Skeletal muscle satellite cell (primary cell): ENCODE measurements around the gene HIPK1.
"Not testable (repeated sequence)": the region's sequence is repeated elsewhere in the genome, so short reads cannot be mapped to it uniquely, and the experiment has no call there.

Experiments
- H3K27me3 ChIP-seq: 2 replicates; pipeline ENCODE4 v1.7.0; 2013; ENCODE audit warnings: low read length; ENCODE audit not compliant: control insufficient read depth, insufficient read depth
- H3K36me3 ChIP-seq: 2 replicates; pipeline ENCODE4 v1.7.0; 2013; ENCODE audit warnings: mild to moderate bottlenecking, control low read depth, low read length; ENCODE audit not compliant: insufficient read depth
- H3K4me1 ChIP-seq: 2 replicates; pipeline ENCODE4 v1.7.0; 2013; ENCODE audit warnings: low read length; ENCODE audit not compliant: control insufficient read depth, insufficient read depth
- H3K4me2 ChIP-seq: 2 replicates; pipeline ENCODE4 v1.7.0; 2013; ENCODE audit warnings: mild to moderate bottlenecking, low read length
- H3K4me3 ChIP-seq: 2 replicates; pipeline ENCODE4 v1.7.0; 2013; ENCODE audit warnings: low read length
- H3K9ac ChIP-seq: 2 replicates; pipeline ENCODE4 v1.7.0; 2013; ENCODE audit warnings: mild to moderate bottlenecking, low read depth, low read length, moderate library complexity
- H3K9me3 ChIP-seq: replicated peaks from 2 replicates; pipeline ENCODE4 v1.7.0; 2013; ENCODE audit warnings: mild to moderate bottlenecking, control low read depth, low read length

Gene HIPK1

GRCh38 chr1:113947388-113948107 is 18.4 kb downstream of the HIPK1 start:
- Histone ChIP-seq H3K27me3 (no peaks in the 10 kb centered on the region), H3K4me1 (peaks cover 15% of the 10 kb centered on the region), H3K9ac (no peak overlapping the region), H3K4me3 (no peak overlapping the region), H3K36me3 (peaks cover 18% of the 10 kb centered on the region), H3K4me2 (no peak overlapping the region), H3K9me3 (no peaks in the 10 kb centered on the region)

- H3K9ac ChIP-seq, H3K4me3 ChIP-seq, H3K9me3 ChIP-seq, H3K27me3 ChIP-seq, H3K4me2 ChIP-seq: not testable (repeated sequence)
- H3K36me3 ChIP-seq, result peaks cover 13% of the 10 kb centered on the region
- H3K4me1 ChIP-seq, result peaks cover 15% of the 10 kb centered on the region
These were observed 19.0 kb downstream of the HIPK1 start for GRCh38 chr1:113948151-113948550.

GRCh38 chr1:113949007-113949406 is 19.9 kb downstream of the HIPK1 start:
- Histone ChIP-seq H3K9ac (no peak overlapping the region), H3K4me3 (no peak overlapping the region), H3K27me3 (no peaks in the 10 kb centered on the region), H3K36me3 (peaks cover 9% of the 10 kb centered on the region), H3K4me2 (no peak overlapping the region), H3K4me1 (peaks cover 15% of the 10 kb centered on the region), H3K9me3 (no peaks in the 10 kb centered on the region)

GRCh38 chr1:113950908-113951307 is 21.8 kb downstream of the HIPK1 start:
- Histone ChIP-seq H3K27me3 (no peaks in the 10 kb centered on the region), H3K9ac (no peak overlapping the region), H3K4me1 (peaks cover 15% of the 10 kb centered on the region)

GRCh38 chr1:113951719-113952118 is 22.6 kb downstream of the HIPK1 start:
- peaks cover 22% of the 10 kb centered on the region for H3K36me3 ChIP-seq
- peaks cover 15% of the 10 kb centered on the region for H3K4me1 ChIP-seq

More at GRCh38 chr1:113950908-113951307, 21.8 kb downstream of the HIPK1 start:
- Histone ChIP-seq H3K9me3 (no peaks in the 10 kb centered on the region), H3K4me2 (no peak overlapping the region), H3K4me3 (no peak overlapping the region), H3K36me3 (peaks cover 17% of the 10 kb centered on the region)

GRCh38 chr1:113957984-113958383 is 28.9 kb downstream of the HIPK1 start:
- no peak overlapping the region for H3K4me2 ChIP-seq
- peaks cover 60% of the 10 kb centered on the region for H3K36me3 ChIP-seq
- no peaks in the 10 kb centered on the region for H3K27me3 ChIP-seq
- no peaks in the 10 kb centered on the region for H3K4me1 ChIP-seq
- no peak overlapping the region for H3K9ac ChIP-seq
- H3K9me3 ChIP-seq, result no peaks in the 10 kb centered on the region
- H3K4me3 ChIP-seq, result no peak overlapping the region

More at GRCh38 chr1:113951719-113952118, 22.6 kb downstream of the HIPK1 start:
- H3K27me3 ChIP-seq, result no peaks in the 10 kb centered on the region
- no peak overlapping the region for H3K4me3 ChIP-seq
- H3K4me2 ChIP-seq, result no peak overlapping the region
- H3K9me3 ChIP-seq, result no peaks in the 10 kb centered on the region
- H3K9ac ChIP-seq, result no peak overlapping the region

GRCh38 chr1:113958691-113959090 is 29.6 kb downstream of the HIPK1 start:
- no peak overlapping the region for H3K4me3 ChIP-seq
- peaks cover 62% of the 10 kb centered on the region for H3K36me3 ChIP-seq
- H3K9me3 ChIP-seq, result no peaks in the 10 kb centered on the region
- no peak overlapping the region for H3K4me2 ChIP-seq
- no peaks in the 10 kb centered on the region for H3K4me1 ChIP-seq
- no peaks in the 10 kb centered on the region for H3K27me3 ChIP-seq
- no peak overlapping the region for H3K9ac ChIP-seq

GRCh38 chr1:113963281-113963906 is 34.3 kb downstream of the HIPK1 start:
- Histone ChIP-seq H3K4me1 (no peaks in the 10 kb centered on the region), H3K9me3 (no peaks in the 10 kb centered on the region), H3K4me3 (no peak overlapping the region), H3K9ac (no peak overlapping the region), H3K27me3 (no peaks in the 10 kb centered on the region), H3K4me2 (no peak overlapping the region), H3K36me3 (peaks cover 57% of the 10 kb centered on the region)

- Histone ChIP-seq H3K9ac (no peak overlapping the region), H3K4me3 (no peak overlapping the region), H3K36me3 (peaks cover 64% of the 10 kb centered on the region), H3K27me3 (no peaks in the 10 kb centered on the region), H3K4me1 (no peaks in the 10 kb centered on the region), H3K9me3 (no peaks in the 10 kb centered on the region), H3K4me2 (no peak overlapping the region)
These were observed 36.7 kb downstream of the HIPK1 start for GRCh38 chr1:113965703-113966412.

GRCh38 chr1:113972954-113973353 is 43.8 kb downstream of the HIPK1 start:
- Histone ChIP-seq H3K9me3 (no peaks in the 10 kb centered on the region), H3K36me3 (peaks cover 55% of the 10 kb centered on the region), H3K4me1 (peaks cover 30% of the 10 kb centered on the region), H3K9ac (no peak overlapping the region), H3K4me2 (no peak overlapping the region), H3K27me3 (no peaks in the 10 kb centered on the region), H3K4me3 (no peak overlapping the region)

GRCh38 chr1:113975211-113975895 is 46.2 kb downstream of the HIPK1 start:
- Histone ChIP-seq H3K9ac (no peak overlapping the region), H3K4me2 (no peak overlapping the region), H3K9me3 (no peaks in the 10 kb centered on the region), H3K4me3 (no peak overlapping the region), H3K36me3 (peaks cover 33% of the 10 kb centered on the region), H3K4me1 (peaks cover 53% of the 10 kb centered on the region), H3K27me3 (no peaks in the 10 kb centered on the region)
